ENCODE results near the gene AKR1B15.

The AKR1B15 gene

GRCh38 chr7:134619627-134620331, 70.9 kb downstream of the AKR1B15 start:
- no peak for DNase-seq

GRCh38 chr7:134622303-134622995, 73.5 kb downstream of the AKR1B15 start:
- no peak for DNase-seq

GRCh38 chr7:134623193-134623592, 74.3 kb downstream of the AKR1B15 start:
- DNase-seq, result no peak

- no peak for DNase-seq
These were observed 76.6 kb downstream of the AKR1B15 start for GRCh38 chr7:134625550-134625949.

- no peak for DNase-seq
These were observed 78.3 kb downstream of the AKR1B15 start for GRCh38 chr7:134627109-134627774.

GRCh38 chr7:134627775-134628153, 78.9 kb downstream of the AKR1B15 start:
- DNase-seq, result no peak

GRCh38 chr7:134629445-134629844, 80.5 kb downstream of the AKR1B15 start:
- no peak for DNase-seq

Measured in activated effector memory CD4-positive, alpha-beta T cell treated with Interleukin-2 at 50 U/mL for 16 hours (primary cell).